Effector memory CD4-positive, alpha-beta T cell (primary cell): ENCODE data around the gene DFFA.
"Not testable (repeated sequence)": the region's sequence is repeated elsewhere in the genome, so short reads cannot be mapped to it uniquely, and the experiment has no call there.

Source experiments
- DNase-seq, 3 donors: peaks; one replicate each; pipeline ENCODE4 v3.0.0-alpha.2; 2020
- H3K27ac ChIP-seq: 2 replicates; pipeline ENCODE4 v1.7.0; 2013; ENCODE audit warnings: mild to moderate bottlenecking, low read length, moderate library complexity; ENCODE audit not compliant: insufficient read depth, poor library complexity, severe bottlenecking
- H3K27me3 ChIP-seq: replicated peaks from 2 replicates; pipeline ENCODE4 v1.7.0; 2013; ENCODE audit warnings: mild to moderate bottlenecking, low read length; ENCODE audit not compliant: insufficient read depth, control insufficient read depth, poor library complexity, severe bottlenecking
- H3K36me3 ChIP-seq: 2 replicates; pipeline ENCODE4 v1.7.0; 2013; ENCODE audit warnings: mild to moderate bottlenecking, low read length, moderate library complexity; ENCODE audit not compliant: control insufficient read depth, insufficient read depth
- H3K4me1 ChIP-seq: 2 replicates; pipeline ENCODE4 v1.7.0; 2013; ENCODE audit warnings: low read length, mild to moderate bottlenecking; ENCODE audit not compliant: control insufficient read depth, insufficient read depth, poor library complexity, severe bottlenecking
- H3K4me3 ChIP-seq: 2 replicates; pipeline ENCODE4 v1.7.0; 2013; ENCODE audit warnings: low read length, low read depth, mild to moderate bottlenecking; ENCODE audit not compliant: insufficient read depth, poor library complexity, severe bottlenecking
- H3K9me3 ChIP-seq: 2 replicates; pipeline ENCODE4 v1.7.0; 2013; ENCODE audit warnings: mild to moderate bottlenecking, low read length, moderate library complexity; ENCODE audit not compliant: control insufficient read depth

DFFA gene

GRCh38 chr1:10489291-10490055, 17.1 kb upstream of the DFFA start:
- no peaks in the 10 kb centered on the region for H3K4me1 ChIP-seq
- H3K9me3 ChIP-seq: no peaks in the 10 kb centered on the region
- no peak overlapping the region for H3K4me3 ChIP-seq
- H3K36me3 ChIP-seq: no peaks in the 10 kb centered on the region
- no peaks in the 10 kb centered on the region for H3K27me3 ChIP-seq
- no peak for DNase-seq
- no peak overlapping the region for H3K27ac ChIP-seq

- DNase-seq: no peak
- Histone ChIP-seq H3K9me3 (no peaks in the 10 kb centered on the region), H3K36me3 (no peaks in the 10 kb centered on the region), H3K27me3 (no peaks in the 10 kb centered on the region), H3K4me1 (no peaks in the 10 kb centered on the region), H3K4me3 (no peak overlapping the region), H3K27ac (no peak overlapping the region)
Measured at GRCh38 chr1:10484521-10484920, 12.2 kb upstream of the DFFA start.

- no peak overlapping the region for H3K27ac ChIP-seq
- no peaks in the 10 kb centered on the region for H3K36me3 ChIP-seq
- H3K27me3 ChIP-seq: no peaks in the 10 kb centered on the region
- no peak overlapping the region for H3K4me3 ChIP-seq
- no peak for DNase-seq
- H3K9me3 ChIP-seq: no peaks in the 10 kb centered on the region
- H3K4me1 ChIP-seq: peaks cover 1% of the 10 kb centered on the region
Measured at GRCh38 chr1:10480614-10481013, 8.3 kb upstream of the DFFA start.

DNA sequence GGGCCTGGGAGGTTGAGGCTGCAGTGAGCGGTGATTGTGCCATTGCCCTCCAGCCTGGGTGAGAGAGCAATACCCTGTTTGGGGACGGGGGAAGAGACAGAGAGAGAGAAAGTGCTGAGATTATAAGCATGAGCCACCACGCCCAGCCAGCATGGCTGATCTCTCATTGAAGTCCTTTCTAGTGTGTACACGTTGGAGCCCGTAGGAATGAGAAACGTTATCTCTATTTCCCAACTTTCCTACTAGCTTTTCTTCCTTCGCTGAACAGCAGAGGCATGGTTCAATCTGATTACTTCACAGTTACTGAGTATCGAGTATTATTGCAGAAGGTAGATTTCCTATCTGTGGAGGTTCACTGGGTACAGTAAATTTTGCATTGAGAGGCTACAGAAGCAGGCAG, 7.0 kb upstream of the DFFA start:
- no peaks in the 10 kb centered on the region for H3K9me3 ChIP-seq
- peaks cover 5% of the 10 kb centered on the region for H3K4me1 ChIP-seq
- H3K4me3 ChIP-seq: no peak overlapping the region
- H3K27me3 ChIP-seq: no peaks in the 10 kb centered on the region
- H3K27ac ChIP-seq: no peak overlapping the region
- no peak for DNase-seq
- H3K36me3 ChIP-seq: no peaks in the 10 kb centered on the region

DNA sequence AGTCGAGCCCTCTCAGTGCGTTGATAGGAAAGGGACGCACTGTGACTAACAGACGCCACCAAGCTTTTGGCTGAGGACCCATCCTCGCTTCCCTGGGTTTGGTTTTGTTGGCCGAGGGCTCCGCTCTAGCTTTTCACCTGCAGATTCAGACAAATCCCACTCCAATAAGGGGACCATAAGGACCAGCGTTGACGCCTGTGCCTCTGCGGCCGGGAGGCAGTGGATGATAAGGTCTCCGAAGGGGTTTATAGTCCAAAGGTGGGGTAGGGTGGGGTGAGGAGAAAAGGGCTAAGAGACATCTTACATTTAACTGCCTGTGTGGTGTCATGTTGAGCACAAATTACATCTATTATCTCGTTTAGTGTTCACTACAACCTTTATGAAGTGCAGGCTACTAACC, 3.2 kb upstream of the DFFA start:
- Histone ChIP-seq H3K4me3 (peak overlapping the region; percentile 64), H3K27ac (peak overlapping the region; percentile 69), H3K36me3 (no peaks in the 10 kb centered on the region), H3K27me3 (no peaks in the 10 kb centered on the region), H3K4me1 (peaks cover 21% of the 10 kb centered on the region), H3K9me3 (no peaks in the 10 kb centered on the region)
- no peak for DNase-seq

GRCh38 chr1:10474613-10475507, 2.5 kb upstream of the DFFA start, which contains the start of gene PEX14:
Gene PEX14, plus strand, starts transcription at chr1:10474950. Its CDS starts 17 bp downstream, at chr1:10474967.
- peak; percentile 69 to 74 (median 72) for DNase-seq

GRCh38 chr1:10474309-10474612, 1.9 kb upstream of the DFFA start:
- H3K4me1 ChIP-seq: peaks cover 21% of the 10 kb centered on the region
- not testable (repeated sequence) for H3K36me3 ChIP-seq, DNase-seq, H3K27me3 ChIP-seq, H3K9me3 ChIP-seq
- peak overlapping the region; percentile 64 for H3K4me3 ChIP-seq
- H3K27ac ChIP-seq: peak overlapping the region; percentile 69

More at GRCh38 chr1:10474613-10475507, 2.5 kb upstream of the DFFA start, which contains the start of gene PEX14:
- H3K36me3 ChIP-seq: no peaks in the 10 kb centered on the region
- H3K4me1 ChIP-seq: peaks cover 21% of the 10 kb centered on the region
- H3K4me3 ChIP-seq: peak within 1 kb of the TSS; percentile 64
- H3K9me3 ChIP-seq: no peaks in the 10 kb centered on the region
- no peaks in the 10 kb centered on the region for H3K27me3 ChIP-seq
- peak within 1 kb of the TSS; percentile 69 for H3K27ac ChIP-seq

- Histone ChIP-seq H3K4me3 (no peak overlapping the region), H3K9me3 (no peaks in the 10 kb centered on the region), H3K27me3 (no peaks in the 10 kb centered on the region), H3K27ac (no peak overlapping the region), H3K36me3 (peaks cover 10% of the 10 kb centered on the region), H3K4me1 (peaks cover 21% of the 10 kb centered on the region)
- DNase-seq: no peak
Measured at GRCh38 chr1:10473145-10473765, 926 bp upstream of the DFFA start.

GRCh38 chr1:10471411-10472219, 714 bp downstream of the DFFA start:
- H3K9me3 ChIP-seq: no peaks in the 10 kb centered on the region
- peaks cover 15% of the 10 kb centered on the region for H3K36me3 ChIP-seq
- no peak for DNase-seq
- peak overlapping the region; percentile 67 for H3K27ac ChIP-seq
- peaks cover 21% of the 10 kb centered on the region for H3K4me1 ChIP-seq
- H3K4me3 ChIP-seq: peak overlapping the region; percentile 72
- H3K27me3 ChIP-seq: no peaks in the 10 kb centered on the region
